Measurements from ENCODE around the gene APCDD1L.

GRCh38 chr20:58531657-58532056 is 16.5 kb upstream of the APCDD1L start:
- TF ChIP-seq CTCF (IDR thresholded peaks at IDR 0.05; ENCODE audit: poor library complexity) (no peak), EZH2 (IDR thresholded peaks at IDR 0.05; ENCODE audit: borderline replicate concordance) (no peak), EZH2phosphoT487 (IDR thresholded peaks at IDR 0.05; ENCODE audit: low read depth, severe bottlenecking, unreplicated experiment) (no peak)
